ENCODE results near the gene RBM3.
"Not testable (repeated sequence)": the region's sequence is repeated elsewhere in the genome, so short reads cannot be mapped to it uniquely, and the experiment has no call there.

The RBM3 gene

DNA sequence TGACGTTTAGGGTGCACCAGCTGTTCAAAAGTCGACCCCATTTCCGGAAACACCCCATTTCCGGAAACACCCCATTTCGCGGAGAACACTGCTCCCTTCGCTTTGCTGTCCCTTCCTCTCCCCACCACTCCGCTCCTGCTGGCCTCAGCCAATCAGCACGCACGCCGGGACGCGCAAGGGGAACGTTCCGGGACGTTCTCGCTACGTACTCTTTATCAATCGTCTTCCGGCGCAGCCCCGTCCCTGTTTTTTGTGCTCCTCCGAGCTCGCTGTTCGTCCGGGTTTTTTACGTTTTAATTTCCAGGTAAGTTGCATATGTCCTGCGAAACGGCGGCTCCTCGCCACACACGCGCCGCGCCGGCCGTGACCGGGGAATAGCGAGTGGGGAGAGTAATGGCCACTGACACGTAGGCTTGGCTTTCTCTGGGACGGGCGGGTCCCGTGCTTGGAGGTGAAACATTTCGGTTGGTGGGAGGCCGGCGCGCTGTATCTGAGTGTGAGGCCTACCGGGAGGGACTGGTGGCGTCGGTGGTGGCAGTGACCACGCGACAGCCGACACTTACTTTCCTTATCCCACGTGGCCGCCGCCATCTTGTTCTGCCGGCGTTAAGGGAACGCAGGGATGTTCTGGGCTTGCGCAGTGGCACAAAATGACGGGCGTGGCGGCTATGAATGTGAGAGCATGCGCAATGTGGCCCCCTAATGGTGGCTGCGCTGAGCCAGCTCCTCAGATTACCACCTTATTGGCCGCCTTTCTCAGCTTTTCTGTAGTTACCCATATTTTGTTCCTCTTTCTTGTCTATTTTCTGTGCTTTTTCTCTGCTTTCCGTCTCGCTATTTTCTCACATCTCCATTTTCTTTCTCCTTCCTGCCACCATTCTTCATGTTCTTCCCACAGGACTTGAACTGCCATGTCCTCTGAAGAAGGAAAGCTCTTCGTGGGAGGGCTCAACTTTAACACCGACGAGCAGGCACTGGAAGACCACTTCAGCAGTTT, at the start of gene RBM3:
Gene RBM3 (plus strand): TSS at position 215 of the 997 bp plus-strand sequence. CDS start 697 bp downstream, at position 912.
- DNase-seq (ENCODE audit: low read depth, low spot score), result peak; percentile 75

DNA sequence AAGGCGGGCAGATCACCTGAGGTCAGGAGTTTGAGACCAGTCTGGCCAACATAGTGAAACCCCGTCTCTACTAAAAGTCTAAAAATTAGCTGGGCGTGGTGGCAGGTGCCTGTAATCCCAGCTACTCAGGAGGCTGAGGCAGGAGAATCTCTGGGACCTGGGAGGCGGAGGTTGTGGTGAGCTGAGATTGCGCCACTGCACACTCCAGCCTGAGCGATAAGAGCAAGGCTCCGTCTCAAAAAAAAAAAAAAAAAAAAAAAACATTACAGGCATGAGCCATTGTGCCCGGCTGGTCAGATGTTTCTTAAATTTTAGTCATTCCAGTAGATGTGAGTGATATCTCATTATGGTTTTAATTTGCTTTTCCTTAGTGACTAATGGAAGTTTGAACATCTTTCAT, 48.4 kb upstream of the RBM3 start:
- not testable (repeated sequence) for DNase-seq (ENCODE audit: low read depth, low spot score)

DNA sequence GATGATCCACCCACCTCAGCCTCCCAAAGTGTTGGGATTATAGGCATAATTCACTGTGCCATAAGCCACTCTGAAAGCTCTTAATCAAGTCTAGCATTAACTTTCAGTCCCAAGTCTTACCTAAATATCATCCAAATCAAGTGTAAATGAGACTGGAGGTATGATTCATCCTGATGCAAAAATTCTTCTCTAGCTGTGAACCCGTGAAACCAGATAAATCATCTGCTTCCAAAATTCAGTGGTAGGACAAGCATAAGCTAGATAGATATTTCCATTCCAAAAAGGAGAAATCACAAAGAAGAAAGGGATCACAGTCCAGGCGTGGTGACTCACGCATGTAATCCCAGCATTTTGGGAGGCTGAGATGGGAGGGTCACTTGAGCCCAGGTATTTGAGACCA, 43.5 kb upstream of the RBM3 start:
- DNase-seq (ENCODE audit: low read depth, low spot score), result no peak

DNA sequence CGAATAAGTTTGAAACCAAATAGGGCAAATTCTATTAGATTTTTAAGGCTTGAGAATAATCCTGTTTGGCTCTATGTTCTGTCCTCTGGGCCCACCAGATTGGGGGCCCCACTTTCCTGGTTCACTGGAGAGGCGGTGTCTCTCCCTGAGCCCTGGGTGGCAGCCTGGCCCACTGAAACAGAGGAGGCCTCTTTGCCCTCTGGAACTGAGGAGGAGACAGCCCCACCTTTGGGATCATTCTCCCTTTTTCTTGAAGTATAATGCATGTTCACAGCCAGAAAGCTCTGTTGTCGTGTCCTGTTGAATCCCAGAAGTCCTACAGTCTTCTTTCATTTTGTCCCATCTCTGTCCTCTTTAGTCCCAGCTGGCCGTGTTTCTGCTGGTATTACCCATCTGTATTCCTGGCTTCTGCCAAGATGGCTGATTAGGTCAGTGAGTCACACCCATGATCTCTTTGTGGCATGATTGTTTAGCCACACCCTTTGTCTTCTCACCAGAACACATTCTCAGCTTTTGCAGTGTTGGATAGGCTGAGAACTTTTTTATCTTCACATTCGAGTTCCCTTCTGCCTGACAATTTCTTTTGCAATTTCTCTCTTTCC, 42.8 kb upstream of the RBM3 start:
- DNase-seq (ENCODE audit: low read depth, low spot score), result no peak

DNA sequence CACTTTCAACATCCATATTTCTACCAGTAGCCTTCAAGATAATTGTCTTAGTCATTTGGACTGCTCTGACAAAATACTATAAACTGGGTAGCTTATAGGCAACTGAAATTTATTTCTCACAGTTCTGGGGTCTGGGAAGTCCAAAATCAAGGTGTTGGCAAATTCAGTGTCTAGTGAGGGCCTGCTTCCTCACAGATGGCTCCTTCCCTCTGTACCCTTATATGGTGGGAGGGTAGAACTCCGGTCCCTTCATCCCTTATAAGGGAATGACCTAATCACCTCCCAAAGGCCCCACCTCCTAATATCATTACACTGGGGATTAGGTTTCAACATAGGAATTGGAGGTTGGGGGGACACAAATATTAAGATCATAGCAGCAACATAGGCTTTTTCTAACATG, 42.1 kb upstream of the RBM3 start:
- DNase-seq (ENCODE audit: low read depth, low spot score), result no peak

DNA sequence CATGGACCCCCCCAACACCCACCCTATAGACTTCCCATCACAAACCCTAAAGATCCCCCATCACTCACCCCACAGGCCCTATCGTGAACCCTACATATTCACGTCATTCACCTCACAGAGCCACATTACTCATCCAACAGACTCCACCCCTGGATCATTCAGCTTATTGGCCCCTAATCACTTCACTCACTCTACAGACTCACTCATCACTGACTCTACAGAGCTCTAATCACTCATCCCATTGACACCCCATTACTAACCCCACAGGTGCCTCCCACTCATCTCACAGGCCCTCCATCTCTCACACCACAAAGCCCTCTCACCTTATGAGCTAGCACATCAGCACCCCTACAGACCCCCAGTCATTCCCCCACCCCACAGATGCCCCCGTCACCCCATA, 41.1 kb upstream of the RBM3 start:
- DNase-seq (ENCODE audit: low read depth, low spot score), result no peak

DNA sequence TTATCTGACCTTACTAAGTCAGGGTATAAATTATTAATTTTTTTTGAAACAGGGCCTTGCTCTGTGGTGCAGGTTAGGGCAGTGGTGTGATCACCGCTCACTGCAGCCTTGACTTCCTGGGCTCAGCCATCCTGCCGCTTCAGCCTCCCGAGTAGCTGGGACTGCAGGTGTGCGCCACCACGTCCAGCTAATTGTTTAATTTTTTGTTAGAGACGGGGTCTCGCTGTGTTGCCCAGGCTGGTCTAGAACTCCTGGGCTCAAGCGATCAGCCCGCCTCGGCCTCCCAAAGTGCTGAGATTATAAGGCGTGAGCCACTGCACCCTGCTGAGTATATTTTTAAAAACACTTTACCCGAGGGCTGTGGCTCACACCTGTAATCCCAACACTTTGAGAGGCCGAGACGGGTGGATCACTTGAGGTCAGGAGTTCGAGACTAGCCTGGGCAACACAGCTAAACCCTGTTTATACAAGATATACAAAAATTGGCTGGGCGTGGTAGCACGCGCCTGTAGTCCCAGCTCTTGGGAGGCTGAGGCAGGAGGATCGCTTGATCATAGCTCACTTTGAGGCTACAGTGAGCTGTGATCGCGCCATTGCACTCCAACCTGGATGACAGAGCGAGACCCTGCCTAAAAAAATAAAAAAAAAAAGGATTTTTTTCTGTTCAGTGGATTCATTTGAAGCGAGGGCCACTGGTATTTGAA, 35.5 kb upstream of the RBM3 start:
- DNase-seq (ENCODE audit: low read depth, low spot score), result no peak

DNA sequence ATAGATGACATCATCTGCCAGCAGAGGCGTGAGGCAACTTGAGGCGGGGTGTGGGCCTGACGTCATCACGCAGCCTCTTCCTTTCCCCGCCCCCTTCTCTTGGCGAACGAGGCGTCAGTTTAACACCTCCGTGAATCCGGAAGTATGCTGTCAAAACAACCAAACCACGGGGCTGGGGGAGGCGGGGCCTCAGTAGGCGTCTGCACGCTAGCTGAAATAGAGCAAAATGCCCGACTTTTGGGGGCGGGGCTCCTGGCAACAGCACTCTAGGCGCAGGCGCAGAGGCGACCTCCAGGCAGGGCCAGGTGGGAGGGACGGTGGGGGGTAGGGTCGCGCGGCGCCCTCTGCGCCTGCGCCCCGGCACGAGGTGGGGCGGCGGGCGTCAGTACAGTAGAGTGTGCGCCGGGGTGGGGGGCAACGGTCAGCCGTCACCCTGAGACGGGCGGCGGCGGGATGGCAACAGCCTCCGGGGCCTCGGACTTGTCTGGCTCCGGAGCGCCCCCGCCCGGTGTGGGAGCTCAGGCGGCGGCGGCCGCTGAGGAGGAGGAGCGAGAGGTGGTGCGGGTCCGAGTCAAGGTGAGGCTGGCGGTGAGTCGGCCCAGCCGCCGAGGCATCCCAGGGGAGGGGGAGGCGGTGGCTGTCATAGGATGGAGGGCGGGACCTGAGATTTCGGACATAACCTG, 34.8 kb upstream of the RBM3 start, which contains the start of gene TBC1D25:
Gene TBC1D25 (plus strand): TSS at position 370 of the 683 bp plus-strand sequence. CDS start 84 bp downstream, at position 454.
- DNase-seq (ENCODE audit: low read depth, low spot score), result peak; percentile 87

DNA sequence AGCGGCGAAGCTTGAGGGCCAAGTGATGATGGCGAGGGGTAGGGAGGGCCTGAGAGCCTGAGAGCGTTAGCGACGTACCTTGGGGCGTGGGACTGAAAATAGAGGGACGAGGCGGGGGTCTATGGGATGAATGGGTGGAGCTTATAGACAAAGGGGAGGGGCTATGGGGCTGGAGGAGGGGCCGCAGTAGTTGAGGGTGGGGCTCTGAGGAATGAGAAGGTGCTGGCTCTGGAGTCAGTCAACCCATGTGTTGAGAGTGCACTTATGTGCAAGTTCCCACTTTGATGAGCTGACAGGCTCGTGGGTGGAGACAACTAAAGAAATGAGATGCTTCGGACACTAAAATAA, 34.3 kb upstream of the RBM3 start:
- DNase-seq (ENCODE audit: low read depth, low spot score), result no peak

DNA sequence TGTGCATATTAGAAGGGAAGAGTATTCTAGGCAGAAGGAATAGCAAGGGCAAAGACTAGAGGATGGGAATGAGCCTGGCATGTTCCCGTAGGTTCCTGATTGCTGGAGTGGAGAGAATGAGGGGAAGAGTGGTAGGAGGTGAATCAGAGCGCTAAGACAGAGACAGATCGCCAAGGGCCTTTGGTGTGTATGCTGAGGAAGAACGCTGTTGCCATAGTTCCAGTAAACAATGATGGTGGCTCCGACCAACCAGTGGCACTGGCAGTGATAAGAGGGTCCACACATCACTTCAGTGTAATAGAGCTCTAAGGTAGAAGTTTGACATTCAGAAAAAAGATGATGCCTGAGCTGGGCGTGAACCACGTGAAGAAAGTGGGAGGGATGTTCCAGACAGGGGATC, 33.8 kb upstream of the RBM3 start:
- DNase-seq (ENCODE audit: low read depth, low spot score), result no peak

DNA sequence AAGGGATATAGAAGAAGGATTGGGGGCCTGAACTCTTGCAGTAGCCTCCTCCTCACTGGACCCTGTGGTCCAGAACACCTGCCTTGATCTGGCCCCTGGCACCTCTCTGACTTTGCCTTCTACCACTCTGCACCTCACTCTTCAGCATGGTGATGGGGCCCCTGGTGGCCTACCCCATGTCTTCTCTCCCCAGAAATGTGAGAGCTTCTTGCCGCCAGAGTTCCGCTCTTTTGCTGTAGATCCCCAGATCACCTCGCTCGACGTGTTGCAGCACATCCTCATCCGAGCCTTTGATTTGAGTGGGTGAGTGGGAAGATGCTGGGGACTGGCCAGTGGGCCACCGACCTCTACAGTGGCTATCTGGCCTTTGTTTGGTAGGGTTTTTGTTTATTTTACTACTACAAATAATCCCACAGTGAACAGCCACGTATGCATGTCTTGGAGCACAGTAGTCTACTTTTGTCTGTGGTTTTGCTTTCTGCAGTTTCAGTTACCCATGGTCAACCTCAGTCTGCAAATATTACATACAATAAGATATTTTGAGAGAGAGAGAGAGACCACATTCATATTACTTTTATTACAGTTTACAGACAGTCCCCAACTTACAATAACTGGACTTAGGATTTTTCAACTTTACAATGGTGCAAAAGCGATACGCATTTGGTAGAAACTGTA, 33.0 kb upstream of the RBM3 start:
- no peak for DNase-seq (ENCODE audit: low read depth, low spot score)

DNA sequence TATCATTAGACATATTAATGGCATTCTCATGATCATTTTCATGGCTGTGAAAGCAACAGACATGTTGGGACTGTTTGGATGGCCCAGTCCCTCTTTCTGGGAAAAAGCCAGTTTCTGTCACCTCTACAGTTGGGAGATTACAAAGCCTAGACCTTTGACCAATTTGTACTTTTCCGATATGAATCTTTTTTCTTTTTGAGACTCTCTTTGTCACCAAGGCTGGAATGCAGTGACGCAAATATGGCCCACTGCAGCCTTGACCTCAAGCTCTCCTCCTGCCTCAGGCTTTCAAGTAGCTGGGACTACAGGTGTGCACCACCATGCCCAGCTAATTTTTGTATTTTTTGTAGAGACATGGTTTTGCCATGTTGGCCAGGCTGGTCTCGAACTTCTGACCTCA, 25.4 kb upstream of the RBM3 start:
- DNase-seq (ENCODE audit: low read depth, low spot score), result no peak

DNA sequence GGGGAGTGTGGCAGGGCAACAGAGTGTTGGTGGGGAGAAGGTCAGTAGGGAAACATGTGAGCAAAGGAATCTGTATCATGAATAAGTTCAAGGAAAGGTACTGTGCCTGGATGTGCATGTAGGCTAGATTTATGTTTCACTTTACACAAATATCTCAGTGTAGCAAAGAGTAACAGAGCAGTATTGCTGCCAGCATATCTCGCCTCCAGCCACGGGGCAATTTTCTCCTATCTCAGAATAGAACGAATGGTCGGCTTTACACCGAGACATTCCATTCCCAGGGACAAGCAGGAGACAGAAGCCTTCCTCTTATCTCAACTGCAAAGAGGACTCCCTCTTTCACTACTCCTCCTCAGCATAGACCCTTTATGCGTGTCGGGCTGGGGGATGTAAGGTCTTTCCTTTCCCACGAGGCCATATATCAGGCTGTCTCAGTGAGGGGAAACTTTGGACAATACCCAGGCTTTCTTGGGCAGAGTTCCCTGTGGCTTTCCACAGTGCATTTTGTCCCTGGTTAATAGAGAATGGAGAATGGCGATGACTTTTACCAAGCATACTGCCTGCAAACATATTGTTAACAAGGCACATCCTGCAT, 18.5 kb upstream of the RBM3 start:
- not testable (repeated sequence) for DNase-seq (ENCODE audit: low read depth, low spot score)

DNA sequence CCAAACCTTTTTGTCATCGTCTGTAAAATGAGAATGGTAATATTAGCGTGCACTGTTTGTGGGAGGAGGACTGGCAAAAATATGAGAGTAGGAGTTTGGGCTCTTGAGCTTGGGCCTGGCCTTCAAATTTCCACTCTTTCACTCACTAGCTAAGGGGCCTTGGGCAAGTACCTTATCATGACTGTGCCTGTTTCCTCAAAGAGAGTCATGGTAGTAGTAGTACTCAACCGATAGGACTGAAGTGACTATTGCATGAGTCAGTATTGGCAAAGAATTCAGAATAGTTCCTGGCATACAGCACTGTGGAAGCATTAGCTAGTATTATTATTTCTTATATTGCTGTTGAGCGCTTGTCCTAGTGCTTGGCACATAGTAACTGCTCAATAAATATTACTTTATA, 16.0 kb upstream of the RBM3 start:
- no peak for DNase-seq (ENCODE audit: low read depth, low spot score)

DNA sequence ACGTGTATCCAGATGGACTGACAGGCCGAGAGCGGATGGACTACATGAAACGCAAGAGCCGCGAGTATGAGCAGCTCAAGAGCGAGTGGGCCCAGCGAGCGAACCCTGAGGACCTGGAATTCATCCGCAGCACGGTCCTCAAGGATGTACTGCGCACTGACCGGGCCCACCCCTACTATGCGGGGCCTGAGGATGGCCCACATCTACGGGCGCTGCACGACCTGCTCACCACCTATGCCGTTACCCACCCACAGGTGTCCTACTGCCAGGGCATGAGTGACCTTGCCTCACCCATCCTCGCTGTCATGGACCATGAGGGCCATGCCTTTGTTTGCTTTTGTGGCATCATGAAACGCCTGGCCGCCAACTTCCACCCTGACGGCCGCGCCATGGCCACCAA, 14.6 kb upstream of the RBM3 start:
- no peak for DNase-seq (ENCODE audit: low read depth, low spot score)

DNA sequence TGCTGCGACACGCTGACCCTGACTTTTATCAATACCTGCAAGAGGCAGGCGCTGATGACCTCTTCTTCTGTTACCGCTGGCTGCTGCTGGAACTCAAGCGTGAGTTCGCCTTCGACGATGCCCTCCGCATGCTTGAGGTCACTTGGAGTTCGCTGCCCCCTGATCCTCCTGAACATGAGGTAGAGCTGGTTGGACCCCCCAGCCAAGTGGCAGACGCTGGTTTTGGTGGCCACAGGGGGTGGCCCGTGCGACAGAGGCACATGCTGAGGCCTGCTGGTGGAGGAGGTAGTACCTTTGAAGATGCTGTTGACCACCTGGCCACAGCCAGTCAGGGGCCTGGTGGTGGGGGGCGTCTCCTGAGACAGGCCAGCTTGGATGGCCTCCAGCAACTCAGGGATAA, 14.2 kb upstream of the RBM3 start:
- no peak for DNase-seq (ENCODE audit: low read depth, low spot score)

DNA sequence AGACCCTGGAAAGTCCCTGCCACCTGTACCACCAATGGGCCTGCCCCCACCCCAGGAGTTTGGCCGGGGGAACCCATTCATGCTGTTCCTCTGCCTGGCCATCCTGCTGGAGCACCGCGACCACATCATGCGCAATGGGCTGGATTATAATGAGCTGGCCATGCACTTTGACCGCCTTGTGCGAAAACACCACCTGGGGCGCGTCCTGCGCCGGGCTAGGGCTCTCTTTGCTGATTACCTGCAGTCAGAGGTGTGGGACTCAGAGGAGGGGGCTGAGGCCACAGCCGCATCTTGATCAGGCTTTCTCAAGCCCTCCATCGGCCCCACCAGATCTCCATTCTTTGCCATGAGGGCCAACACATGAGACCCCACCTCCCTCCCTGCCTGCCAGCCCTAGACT, 13.6 kb upstream of the RBM3 start:
- no peak for DNase-seq (ENCODE audit: low read depth, low spot score)

DNA sequence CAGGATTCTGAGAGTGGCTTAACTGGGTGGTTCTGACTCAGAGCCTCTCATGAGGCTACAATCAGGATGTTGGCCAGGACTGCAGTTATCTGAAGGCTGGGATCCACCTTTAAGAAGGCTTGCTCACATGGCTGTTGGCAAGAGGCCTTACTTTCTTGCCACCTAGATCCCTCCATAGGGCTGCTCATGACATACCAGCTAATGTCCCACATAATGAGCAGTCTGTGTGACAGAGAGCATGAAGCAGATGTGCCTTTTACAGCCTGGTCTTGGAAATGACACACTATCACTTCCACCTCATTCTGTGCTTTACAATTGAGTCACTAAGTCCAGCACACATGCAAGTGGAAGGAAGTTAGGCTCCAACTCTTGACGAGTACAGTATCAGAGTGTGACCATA, 4.3 kb upstream of the RBM3 start:
- no peak for DNase-seq (ENCODE audit: low read depth, low spot score)

DNA sequence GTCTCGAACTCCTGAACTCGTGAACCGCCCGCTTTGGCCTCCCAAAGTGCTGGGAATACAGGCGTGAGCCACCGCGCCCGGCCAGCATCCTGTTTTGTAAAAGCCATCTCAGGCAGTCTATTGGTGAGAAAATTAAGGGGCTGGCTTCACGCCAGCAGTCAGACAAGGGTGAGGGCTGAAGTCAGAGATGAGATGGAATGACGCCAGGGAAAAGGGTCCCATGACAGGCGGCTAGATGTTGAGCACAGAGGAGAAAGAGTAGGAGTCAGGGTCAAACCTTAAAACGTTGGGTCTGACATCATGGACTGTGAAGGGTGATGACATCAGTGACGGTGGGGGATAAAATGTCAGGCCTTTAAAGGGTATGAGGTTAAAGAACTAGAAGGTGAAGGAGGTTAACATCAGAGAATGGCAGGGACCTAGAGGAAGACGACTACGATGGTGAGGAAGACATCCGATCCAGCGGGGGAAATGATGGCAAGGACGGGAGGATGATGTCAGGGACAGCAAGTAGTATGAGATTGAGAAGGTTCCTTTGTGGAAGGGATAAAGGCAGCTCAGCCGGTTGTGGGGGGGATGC, 504 bp upstream of the RBM3 start:
- no peak for DNase-seq (ENCODE audit: low read depth, low spot score)

DNA sequence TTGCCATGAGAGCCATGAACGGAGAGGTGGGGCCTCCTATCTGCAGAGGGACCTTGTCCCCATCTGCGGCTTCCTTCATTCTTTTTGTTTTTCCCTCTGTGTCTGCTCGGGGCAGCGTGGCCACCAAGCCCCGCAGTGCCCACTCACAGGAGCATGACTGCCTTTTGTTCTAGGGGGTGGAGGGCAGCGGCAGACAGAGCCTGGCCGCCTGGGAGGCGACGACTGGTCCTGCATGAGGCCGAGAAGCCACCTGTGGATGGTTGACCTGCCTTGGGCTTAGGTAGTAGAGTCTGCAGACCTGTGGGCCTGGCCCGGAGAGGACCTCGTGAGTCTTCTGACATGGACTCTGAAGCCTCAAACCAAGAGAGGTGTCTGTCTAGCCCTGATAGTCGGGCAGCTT, 1.4 kb downstream of the RBM3 start:
- no peak for DNase-seq (ENCODE audit: low read depth, low spot score)

DNA sequence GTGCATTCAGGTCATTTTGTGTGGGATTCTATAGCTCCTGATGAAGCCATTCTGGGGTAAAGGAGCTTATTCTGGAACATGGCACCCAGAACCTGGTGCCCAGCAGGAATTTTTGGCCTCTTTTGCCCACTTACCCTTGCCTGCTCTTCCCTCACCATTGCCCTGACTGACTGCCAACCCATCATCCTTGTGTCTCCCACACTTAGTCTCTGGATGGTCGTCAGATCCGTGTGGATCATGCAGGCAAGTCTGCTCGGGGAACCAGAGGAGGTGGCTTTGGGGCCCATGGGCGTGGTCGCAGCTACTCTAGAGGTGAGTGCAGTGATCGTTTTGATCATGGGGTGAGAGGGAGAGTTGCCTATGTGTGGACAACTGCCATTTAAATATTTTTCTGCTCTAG, 1.8 kb downstream of the RBM3 start:
- no peak for DNase-seq (ENCODE audit: low read depth, low spot score)
